Bronchial epithelial cell (primary cell): Measurements from ENCODE around the gene PLCXD1. TPM values are rescaled to one million over a fixed set of nuclear protein-coding genes. Genes with fewer than 3 reads are reported as not detected.

ENCODE experiments used
- DNase-seq: peaks from one replicate; pipeline ENCODE4 v3.0.0-alpha.2; 2010; ENCODE audit warnings: low read depth
- FAIRE-seq: peaks from 2 replicates; lab custom pipeline; 2011; peaks lifted over from hg19 to GRCh38; lab: Jason Lieb, UNC
- H3K27me3 ChIP-seq: 2 replicates; pipeline ENCODE4 v1.5.1; 2011; ENCODE audit warnings: low read length; ENCODE audit not compliant: control insufficient read depth, insufficient read depth
- H3K36me3 ChIP-seq: 2 replicates; pipeline ENCODE4 v1.5.1; 2011; ENCODE audit warnings: low read length; ENCODE audit not compliant: control insufficient read depth, insufficient read depth
- H3K4me3 ChIP-seq: 2 replicates; pipeline ENCODE4 v1.5.1; 2011; ENCODE audit warnings: mild to moderate bottlenecking, low read depth, low read length, control low read depth
- CTCF ChIP-seq: IDR thresholded peaks from 2 replicates; pipeline ENCODE4 v1.5.1; 2011; ENCODE audit warnings: mild to moderate bottlenecking, moderate library complexity, low read length, control low read depth, inconsistent platforms; ENCODE audit not compliant: insufficient read depth, severe bottlenecking
- total RNA-seq: library from RNA; depleted of rRNA; stranded (reverse); fragments of >200 nt; gene quantifications from 2 replicates; pipeline ENCODE4 v1.2.1, GENCODE V29; 2014

Gene PLCXD1
- total RNA-seq, 1 donor from 2014 or later: 3.9 TPM

DNA sequence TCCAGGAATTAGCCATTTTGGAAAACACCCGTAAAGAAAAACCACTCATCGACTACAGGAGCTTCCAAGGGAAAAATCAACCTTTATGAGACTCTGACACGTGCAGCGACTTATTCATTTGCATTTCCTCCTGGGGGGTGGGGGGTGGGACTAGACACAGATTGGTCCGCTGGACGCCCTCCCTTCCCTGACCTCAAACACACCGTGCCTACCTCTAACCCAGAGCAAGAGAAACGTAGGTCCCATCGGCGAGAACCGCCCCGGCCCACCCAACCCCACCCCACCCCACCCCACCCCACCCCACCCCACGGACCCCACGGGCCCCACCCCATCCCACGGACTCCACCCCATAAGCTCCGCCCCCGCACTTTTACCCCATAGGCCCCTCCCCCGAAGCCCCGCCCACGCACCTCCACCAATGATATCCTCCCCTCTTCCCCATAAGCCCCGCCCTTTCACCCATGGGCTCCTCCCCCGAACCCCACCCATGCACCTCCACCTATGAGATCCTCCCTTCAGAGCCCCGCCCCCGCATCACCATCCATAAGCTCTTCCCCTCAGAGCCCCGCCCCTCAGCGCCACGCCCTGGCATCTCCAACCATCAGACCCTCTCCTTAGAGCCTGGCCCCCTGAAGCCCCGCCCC lies 36.4 kb downstream of the PLCXD1 start:
- FAIRE-seq: no peak
- peaks cover 6% of the 10 kb centered on the region for H3K36me3 ChIP-seq
- no peaks in the 10 kb centered on the region for H3K27me3 ChIP-seq
- DNase-seq: no peak
- no peak for TF ChIP-seq CTCF
- peak overlapping the region; percentile 77 for H3K4me3 ChIP-seq

GRCh38 chrX:318068-318738 lies 37.0 kb downstream of the PLCXD1 start:
- no peak for TF ChIP-seq CTCF
- H3K27me3 ChIP-seq: no peaks in the 10 kb centered on the region
- H3K4me3 ChIP-seq: peak overlapping the region; percentile 77
- DNase-seq (peak; percentile 97), FAIRE-seq (no peak)
- H3K36me3 ChIP-seq: peaks cover 6% of the 10 kb centered on the region

DNA sequence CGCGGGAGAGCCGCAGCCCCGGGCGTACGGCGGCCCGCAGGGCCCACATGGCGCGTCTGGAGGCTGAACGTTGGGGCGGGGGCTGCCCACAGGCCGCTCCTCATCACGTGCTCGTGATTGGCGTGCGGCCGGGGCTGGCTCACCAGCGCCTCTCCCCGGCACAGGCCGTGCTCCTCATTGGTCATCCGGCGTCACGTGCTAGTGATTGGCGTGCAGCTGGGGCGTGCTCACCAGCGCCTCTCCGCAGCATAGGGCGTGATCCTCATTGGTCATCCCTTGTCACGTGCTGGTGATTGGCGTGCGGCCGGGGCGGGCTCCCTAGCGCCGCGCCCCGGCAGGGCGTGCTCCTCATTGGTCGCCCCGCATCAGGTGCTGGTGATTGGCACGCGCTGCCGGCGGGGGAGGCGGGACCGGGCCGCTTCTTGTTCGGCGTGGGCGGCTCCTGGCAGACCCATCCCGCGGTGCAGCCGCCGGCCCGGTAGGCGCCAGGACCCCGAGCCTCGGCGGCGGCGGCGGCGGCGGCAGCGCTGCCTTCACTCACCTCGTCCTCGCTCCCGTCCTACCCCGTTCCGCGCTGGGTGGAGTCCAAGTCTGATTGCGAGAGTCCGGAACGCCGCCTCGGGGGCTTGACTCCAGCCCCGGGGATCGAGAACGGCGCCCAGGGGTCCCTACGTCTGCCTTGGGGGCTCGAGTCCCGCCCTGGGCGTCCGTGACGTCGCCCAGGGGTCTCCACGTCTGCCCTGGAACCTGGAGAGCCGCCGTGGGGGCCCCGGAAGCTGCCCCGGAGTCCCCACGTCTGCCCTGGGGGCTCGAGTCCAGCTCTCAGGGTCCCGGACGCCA lies 37.8 kb downstream of the PLCXD1 start, which contains the start of gene GTPBP6:
Gene GTPBP6 (minus strand): TSS at position 58 of the 840 bp plus-strand sequence. CDS start 9 bp downstream, at position 49.
- no peak for FAIRE-seq
- peak; percentile 97 for DNase-seq
- H3K4me3 ChIP-seq: peak within 1 kb of the TSS; percentile 84

DNA sequence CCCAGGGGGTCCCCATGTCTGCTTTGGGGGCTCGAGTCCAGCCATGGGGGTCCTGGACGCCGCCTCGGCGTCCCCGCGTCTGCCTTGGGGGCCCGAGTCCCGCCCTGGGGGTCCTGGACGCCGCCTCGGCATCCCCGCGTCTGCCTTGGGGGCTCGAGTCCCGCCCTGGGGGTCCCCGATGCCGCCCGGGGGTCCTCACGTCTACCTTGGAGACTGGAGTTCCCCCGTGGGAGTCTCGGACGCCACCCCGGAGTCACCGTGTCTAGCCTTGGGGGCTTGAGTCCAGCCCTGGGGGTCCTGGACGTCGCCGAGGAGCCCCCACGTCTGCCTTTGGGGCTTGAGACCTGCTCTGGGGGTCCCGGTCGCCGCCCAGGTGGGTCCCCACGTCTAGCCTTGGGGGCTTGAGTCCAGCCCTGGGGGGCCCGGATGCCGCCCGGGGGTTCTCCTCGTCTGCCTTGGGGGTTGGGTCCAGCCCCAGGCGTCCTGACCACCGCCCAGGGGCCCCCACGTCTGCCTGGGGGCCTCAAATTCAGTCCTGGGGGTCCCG lies 38.5 kb downstream of the PLCXD1 start:
- peaks cover 6% of the 10 kb centered on the region for H3K36me3 ChIP-seq
- TF ChIP-seq CTCF: no peak
- no peaks in the 10 kb centered on the region for H3K27me3 ChIP-seq
- DNase-seq: no peak
- no peak for FAIRE-seq
- peak overlapping the region; percentile 84 for H3K4me3 ChIP-seq

More for the DNA sequence above, 37.8 kb downstream of the PLCXD1 start, which contains the start of gene GTPBP6:
- Histone ChIP-seq H3K27me3 (no peaks in the 10 kb centered on the region), H3K36me3 (peaks cover 6% of the 10 kb centered on the region)
- TF ChIP-seq CTCF: peak; percentile 35

DNA sequence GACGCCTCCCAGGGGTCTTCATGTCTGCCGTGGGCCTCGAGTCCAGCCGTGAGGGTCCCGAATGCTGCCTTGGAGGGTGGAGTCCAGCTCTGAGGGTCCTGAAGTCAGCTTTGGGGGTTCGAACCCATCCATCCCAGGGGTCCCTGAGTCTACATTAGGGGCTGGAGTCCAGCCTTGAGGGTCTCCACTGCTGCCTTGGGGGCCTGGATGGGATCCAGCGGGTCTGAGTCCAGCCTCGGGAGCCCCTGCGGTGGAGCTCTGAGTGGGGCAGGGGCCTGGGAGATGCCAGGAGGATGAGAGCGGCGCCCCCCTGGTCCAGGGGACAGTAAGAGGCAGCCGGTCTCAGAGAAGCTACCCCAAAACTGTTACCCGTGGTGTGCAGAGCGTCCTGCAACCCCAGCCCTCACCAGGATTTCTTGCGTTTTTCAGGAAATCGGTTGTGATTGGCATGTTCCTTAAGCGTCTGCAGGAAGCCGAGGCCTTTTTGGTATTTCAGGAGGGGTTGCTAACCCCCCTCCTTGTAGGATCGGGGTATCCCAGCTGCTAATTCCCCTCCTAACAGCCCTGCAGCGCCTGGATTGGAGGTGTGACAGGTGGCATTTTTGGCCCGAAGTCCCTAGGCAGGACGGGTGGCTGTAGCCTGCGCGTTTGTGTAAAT lies 39.1 kb downstream of the PLCXD1 start:
- peak overlapping the region; percentile 84 for H3K4me3 ChIP-seq
- H3K36me3 ChIP-seq: peaks cover 5% of the 10 kb centered on the region
- FAIRE-seq: no peak
- TF ChIP-seq CTCF: no peak
- no peak for DNase-seq
- H3K27me3 ChIP-seq: no peaks in the 10 kb centered on the region
